ENCODE measurements around the gene RAPGEF3.

- no peak for TF ChIP-seq POLR2A (IDR thresholded peaks at IDR 0.05; ENCODE audit: low read depth, low read length)
- TF ChIP-seq POLR2AphosphoS5 (IDR thresholded peaks at IDR 0.05; ENCODE audit: low read depth, low read length), result no peak
- no peak for TF ChIP-seq POU2F2 (IDR thresholded peaks at IDR 0.05; ENCODE audit: low read depth, low read length)
- no peak for TF ChIP-seq PAX5 (IDR thresholded peaks at IDR 0.05; ENCODE audit: insufficient read depth, low read length, severe bottlenecking)
- no peak for TF ChIP-seq TAF1 (IDR thresholded peaks at IDR 0.05; ENCODE audit: low read depth, low read length)
- TF ChIP-seq SPI1 (IDR thresholded peaks at IDR 0.05; ENCODE audit: low read depth, low read length), result no peak
Observed at GRCh38 chr12:47768323-47768811, 9.7 kb upstream of the RAPGEF3 start.

Measured in GM12891 (cell line).